Activated CD8-positive, alpha-beta memory T cell treated with anti-CD3 and anti-CD28 coated beads, Interleukin-2, amount 50 U/mL, for 1 hour (primary cell): ENCODE data around the gene SCT.

Experiments
- DNase-seq: peaks from one replicate; pipeline ENCODE4 v3.0.0-alpha.2; 2020; ENCODE audit errors: extremely low read depth

SCT gene

GRCh38 chr11:586376-587316, 40.3 kb downstream of the SCT start:
- DNase-seq = no peak

GRCh38 chr11:584287-584686, 42.7 kb downstream of the SCT start:
- DNase-seq = no peak

GRCh38 chr11:581752-582151, 45.2 kb downstream of the SCT start:
- no peak for DNase-seq

GRCh38 chr11:581342-581741, 45.6 kb downstream of the SCT start:
- DNase-seq = no peak

- no peak for DNase-seq
These were observed 47.0 kb downstream of the SCT start for GRCh38 chr11:579830-580601.

GRCh38 chr11:578276-579035, 48.5 kb downstream of the SCT start:
- DNase-seq = no peak

- no peak for DNase-seq
These were observed 49.4 kb downstream of the SCT start for GRCh38 chr11:577611-577894.

- DNase-seq = no peak
These were observed 50.0 kb downstream of the SCT start for GRCh38 chr11:576811-577610.
